GM11168 (cell line): Measurements from ENCODE around the gene FEV.
"Not testable (repeated sequence)": the region's sequence is repeated elsewhere in the genome, so short reads cannot be mapped to it uniquely, and the experiment has no call there.

Source experiments
- in situ Hi-C: fragments of 300-500 bp; cut with MboI; formaldehyde crosslinking; loops from one replicate; pipeline ENCODE4 v1.12.0; 2022; ENCODE audit warnings: low sequenced_read_pairs; ENCODE audit not compliant: unreplicated experiment

FEV gene

DNA sequence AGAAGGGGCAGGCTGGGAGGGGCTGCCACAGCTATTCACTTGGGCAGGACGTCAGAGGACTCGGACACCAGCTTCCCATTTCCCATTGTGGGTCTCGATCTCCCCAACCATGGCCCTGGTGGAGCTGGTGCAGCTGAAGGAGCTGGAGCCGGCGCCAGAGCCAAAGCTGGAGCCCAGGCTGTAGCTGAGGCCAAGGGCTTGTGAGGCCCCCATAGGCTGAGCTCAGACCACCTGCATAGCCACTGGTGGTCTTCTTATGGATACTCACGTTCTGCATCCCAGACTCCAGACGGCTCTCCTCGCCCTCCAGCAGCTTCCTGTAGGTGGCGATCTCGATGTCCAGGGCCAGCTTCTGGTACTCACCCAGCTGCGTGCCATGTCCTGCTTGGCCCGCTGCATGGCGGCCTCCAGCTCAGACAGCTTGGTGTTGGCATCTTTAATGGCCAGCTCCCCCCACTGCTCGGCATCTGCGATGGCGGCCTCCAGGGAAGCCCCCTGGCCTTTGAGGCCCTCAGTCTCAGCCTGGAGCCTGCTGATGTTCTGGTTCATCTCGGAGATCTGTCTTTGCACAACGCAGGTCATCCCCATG, 31.5 kb downstream of the FEV start:
- in situ Hi-C loops = no loop called here

DNA sequence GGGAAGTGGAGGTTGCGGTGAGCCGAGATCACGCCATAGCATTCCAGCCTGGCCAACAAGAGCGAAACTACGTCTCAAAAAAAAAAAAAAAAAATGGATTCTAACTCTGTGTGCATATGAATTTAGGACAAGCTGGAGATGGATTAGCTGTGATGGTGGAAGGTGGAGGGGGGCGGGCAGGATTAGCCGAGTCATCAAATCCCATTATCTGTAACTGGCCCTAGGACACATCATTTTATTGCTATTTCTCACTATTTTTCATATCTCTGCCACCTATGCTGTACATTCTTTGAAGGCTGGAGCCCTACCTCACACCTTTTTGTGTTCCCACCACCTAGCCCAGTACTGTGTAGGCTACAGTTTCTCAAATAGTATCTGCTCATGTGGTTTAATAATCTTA, 32.8 kb downstream of the FEV start:
- in situ Hi-C loops = no loop called here

GRCh38 chr2:218946621-218947020, 38.4 kb downstream of the FEV start:
- in situ Hi-C loops = no loop called here

DNA sequence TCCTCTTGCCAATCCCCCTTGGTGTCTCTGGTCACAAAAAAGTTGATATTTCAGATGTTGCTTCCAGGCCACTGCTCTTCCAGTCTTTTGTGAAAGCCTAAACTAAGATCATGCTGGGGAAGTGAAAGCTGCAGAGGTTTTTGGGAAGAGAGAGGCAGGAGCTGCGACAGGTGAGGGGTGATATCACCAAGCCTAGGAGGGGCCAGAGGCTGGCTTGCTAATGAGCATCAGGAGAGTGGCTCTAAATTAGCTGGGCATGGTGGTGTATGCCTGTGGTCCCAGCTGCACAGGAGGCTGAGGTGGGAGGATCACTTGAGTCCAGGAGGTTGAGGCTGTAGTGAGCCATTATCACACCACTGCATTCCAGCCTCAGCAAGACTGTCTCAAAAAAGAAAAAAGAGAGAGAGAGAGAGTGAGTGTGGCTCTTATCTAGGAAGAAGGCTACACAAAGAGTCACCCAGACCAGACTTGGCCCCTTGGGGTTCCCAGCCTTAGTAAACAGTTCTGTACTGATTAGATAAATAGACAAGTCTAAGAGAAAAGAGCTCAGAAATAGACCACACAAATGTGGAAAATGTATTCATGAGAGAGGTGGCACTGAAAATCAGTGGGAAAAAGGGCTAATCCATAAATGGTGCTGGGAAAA, 40.1 kb downstream of the FEV start:
- in situ Hi-C loops = no loop called here

- in situ Hi-C loops = not testable (repeated sequence)
Measured at GRCh38 chr2:218931751-218932150, 53.2 kb downstream of the FEV start.
